ENCODE data around the gene DAG1.

GRCh38 chr3:49462222-49462621 is 7.8 kb upstream of the DAG1 start:
- TF ChIP-seq CTCF (optimal IDR thresholded peaks at IDR 0.05 in 1 of 3, IDR thresholded peaks at IDR 0.05 in 1 of 3, conservative IDR thresholded peaks at IDR 0.05 in 1 of 3; ENCODE audit: extremely low read depth in 1 of 3, insufficient read depth in 2 of 3, low read length in 3 of 3) (no peak), EZH2 (IDR thresholded peaks at IDR 0.05; ENCODE audit: low read length) (no peak)

All from keratinocyte (primary cell).